ENCODE results near the gene BTG1. TPM values are rescaled to one million over a fixed set of nuclear protein-coding genes. Genes with fewer than 3 reads are reported as not detected.
A peak's percentile ranks its signal among the peaks of the same experiment; 100 is the strongest.

Gene BTG1
- total and polyA plus RNA-seq, 2 of the 8 experiments (the other 6 are each of a cell fraction or from before 2014, with no cell fraction given) = 17.1 to 32.7 TPM

- H4K20me1 ChIP-seq (replicated peaks in 1 of 2; ENCODE audit: control insufficient read depth in 1 of 2, insufficient read depth in 2 of 2, low read length in 2 of 2) = peaks cover 12% of the 10 kb centered on the region in 2 experiments
- H4K91ac ChIP-seq (replicated peaks; ENCODE audit: insufficient read length, low read length) = no peak overlapping the region
- no peak overlapping the region for H3K18ac ChIP-seq (ENCODE audit: extremely low read depth, low read length)
- no peak overlapping the region for H2AFZ ChIP-seq (ENCODE audit: low read length)
- H2BK5ac ChIP-seq (ENCODE audit: low read depth, low read length) = no peak overlapping the region
- H2BK20ac ChIP-seq (ENCODE audit: low read length) = no peak overlapping the region
- no peak for TF ChIP-seq BCL11A (IDR thresholded peaks at IDR 0.05; ENCODE audit: low read depth in 2 of 2, low read length in 2 of 2)
- no peak for TF ChIP-seq SP2 (IDR thresholded peaks at IDR 0.05; ENCODE audit: low read length)
- no peak for TF ChIP-seq NANOG (IDR thresholded peaks at IDR 0.05; ENCODE audit: insufficient read depth, low read depth, low read length, poor library complexity, severe bottlenecking)
- no peak for DNase-seq (ENCODE audit: low read depth in 1 of 2, low spot score in 2 of 2)
- no peak overlapping the region for H2BK120ac ChIP-seq (replicated peaks; ENCODE audit: low read depth, low read length)
- H3K4me2 ChIP-seq (ENCODE audit: insufficient read depth in 1 of 2, low read depth in 2 of 2, low read length in 2 of 2) = peak overlapping the region in 1 of 2 experiments; percentile 55; a peak in 1 of 4 replicates
- H2BK12ac ChIP-seq (ENCODE audit: low read depth, low read length) = no peak overlapping the region
- H3K56ac ChIP-seq (replicated peaks; ENCODE audit: insufficient read length, low read depth, low read length) = no peak overlapping the region
- no peak overlapping the region for H3K23ac ChIP-seq (ENCODE audit: insufficient read length)
- no peak overlapping the region for H3K27ac ChIP-seq (ENCODE audit: low read depth, low read length)
- H3K4me1 ChIP-seq (replicated peaks in 1 of 4; ENCODE audit: control insufficient read depth in 3 of 4, insufficient read depth in 4 of 4, low read length in 3 of 4) = peaks cover 1 to 34% (median 18%) of the 10 kb centered on the region in 4 experiments; a peak in 5 of 7 replicates
- CTCF ChIA-PET (ENCODE audit: partially characterized antibody) = interaction anchor here (1.1 to 2.3 kb wide), 2 partner anchors 43 to 328 kb away, joined by 3 to 7 read pairs; no protein-coding TSS in a partner anchor
- no peak overlapping the region for H3K4ac ChIP-seq (replicated peaks; ENCODE audit: insufficient read length, low read depth, low read length)
- H4K8ac ChIP-seq (ENCODE audit: extremely low read depth, insufficient read depth, low read length) = no peak overlapping the region
- H4K5ac ChIP-seq (ENCODE audit: insufficient read length, low read depth, low read length) = peak overlapping the region; percentile 35
- H2AK5ac ChIP-seq (ENCODE audit: low read depth, low read length) = no peak overlapping the region
- no peak overlapping the region for H2BK15ac ChIP-seq (ENCODE audit: low read length)
- no peaks in the 10 kb centered on the region for H3K9me3 ChIP-seq (ENCODE audit: insufficient read depth in 2 of 2, low read depth in 1 of 2, low read length in 1 of 2)
- H3K4me3 ChIP-seq (ENCODE audit: extremely low read depth in 1 of 4, insufficient read depth in 2 of 4, low read depth in 3 of 4, low read length in 4 of 4) = peak overlapping the region in 1 of 4 experiments; percentile 93; a peak in 1 of 8 replicates
- no peaks in the 10 kb centered on the region for H3K23me2 ChIP-seq (ENCODE audit: low read depth, low read length)
- peaks cover 0 to 33% (median 2%) of the 10 kb centered on the region in 4 experiments; a peak in 3 of 8 replicates for H3K36me3 ChIP-seq (ENCODE audit: control insufficient read depth in 2 of 4, insufficient read depth in 4 of 4, low read length in 3 of 4)
- POLR2A ChIA-PET (ENCODE audit: partially characterized antibody) = interaction anchor here (7.4 kb wide), 1 partner anchor 7 kb away, joined by 119 read pairs; the partner anchor contains the start of gene BTG1
- H3K79me2 ChIP-seq (ENCODE audit: control insufficient read depth in 1 of 2, insufficient read depth in 2 of 2, low read length in 2 of 2) = peaks cover 22 to 100% of the 10 kb centered on the region in 2 experiments; a peak in 3 of 4 replicates
- H3K9ac ChIP-seq (replicated peaks in 1 of 4; ENCODE audit: extremely low read depth in 1 of 4, low read depth in 3 of 4, low read length in 3 of 4) = no peak overlapping the region
- FAIRE-seq = no peak
- no peaks in the 10 kb centered on the region for H3K27me3 ChIP-seq (replicated peaks in 1 of 4; ENCODE audit: control insufficient read depth in 3 of 4, extremely low read depth in 1 of 4, insufficient read depth in 3 of 4, low read length in 3 of 4)
- H3K79me1 ChIP-seq (ENCODE audit: low read depth, low read length) = peaks cover 3% of the 10 kb centered on the region; the same call in 1 of the 2 replicates
- H3K14ac ChIP-seq (ENCODE audit: insufficient read length) = no peak overlapping the region
Observed at GRCh38 chr12:92138626-92139025, 7.0 kb downstream of the BTG1 start.
